Left ventricle myocardium inferior (tissue), 1 donor: Measurements from ENCODE around the gene GET4. TPM values are rescaled to one million over a fixed set of nuclear protein-coding genes. Genes with fewer than 3 reads are reported as not detected.
A peak's percentile ranks its signal among the peaks of the same experiment; 100 is the strongest.

Experiments used
- DNase-seq: peaks from one replicate; pipeline ENCODE4 v3.0.0-alpha.2; 2020
- H3K27ac ChIP-seq: fragments of 200-600 bp; replicated peaks from 2 replicates; pipeline ENCODE4 v1.8.0; 2021
- H3K27me3 ChIP-seq: fragments of 200-600 bp; 2 replicates; pipeline ENCODE4 v1.8.0; 2021; ENCODE audit warnings: low read depth
- H3K36me3 ChIP-seq: fragments of 200-600 bp; 2 replicates; pipeline ENCODE4 v1.8.0; 2021
- H3K4me1 ChIP-seq: fragments of 200-600 bp; 2 replicates; pipeline ENCODE4 v1.8.0; 2021
- H3K4me3 ChIP-seq: fragments of 200-600 bp; 2 replicates; pipeline ENCODE4 v1.8.0; 2021; ENCODE audit warnings: mild to moderate bottlenecking, moderate library complexity
- H3K9me3 ChIP-seq: fragments of 200-600 bp; replicated peaks from 2 replicates; pipeline ENCODE4 v1.8.0; 2021
- intact Hi-C: fragments of 100-400 bp; cut with micrococcal nuclease; formaldehyde crosslinking; loops from one replicate; pipeline ENCODE4 v1.11.0; 2022
- total RNA-seq: library from RNA; stranded (reverse); fragmentation: NEBNext Ultra II Directional; extraction: Animal tissue kit (Norgen Biotek cat#: 25700); gene quantifications from one replicate; pipeline ENCODE4 v1.2.1, GENCODE V29; 2021
- TF ChIP-seq, protein P1 (sequence below): fragments of 200-600 bp; IDR thresholded peaks from 2 replicates; pipeline ENCODE4 v1.8.0; 2021; ENCODE audit warnings: antibody characterized with exemption, mild to moderate bottlenecking, borderline replicate concordance
- donor health status: DM: no; HTN: yes; CAD: no; lungs with severe emphysema.

GET4 gene
- total RNA-seq, 1 donor from 2014 or later, result 22.9 TPM

DNA sequence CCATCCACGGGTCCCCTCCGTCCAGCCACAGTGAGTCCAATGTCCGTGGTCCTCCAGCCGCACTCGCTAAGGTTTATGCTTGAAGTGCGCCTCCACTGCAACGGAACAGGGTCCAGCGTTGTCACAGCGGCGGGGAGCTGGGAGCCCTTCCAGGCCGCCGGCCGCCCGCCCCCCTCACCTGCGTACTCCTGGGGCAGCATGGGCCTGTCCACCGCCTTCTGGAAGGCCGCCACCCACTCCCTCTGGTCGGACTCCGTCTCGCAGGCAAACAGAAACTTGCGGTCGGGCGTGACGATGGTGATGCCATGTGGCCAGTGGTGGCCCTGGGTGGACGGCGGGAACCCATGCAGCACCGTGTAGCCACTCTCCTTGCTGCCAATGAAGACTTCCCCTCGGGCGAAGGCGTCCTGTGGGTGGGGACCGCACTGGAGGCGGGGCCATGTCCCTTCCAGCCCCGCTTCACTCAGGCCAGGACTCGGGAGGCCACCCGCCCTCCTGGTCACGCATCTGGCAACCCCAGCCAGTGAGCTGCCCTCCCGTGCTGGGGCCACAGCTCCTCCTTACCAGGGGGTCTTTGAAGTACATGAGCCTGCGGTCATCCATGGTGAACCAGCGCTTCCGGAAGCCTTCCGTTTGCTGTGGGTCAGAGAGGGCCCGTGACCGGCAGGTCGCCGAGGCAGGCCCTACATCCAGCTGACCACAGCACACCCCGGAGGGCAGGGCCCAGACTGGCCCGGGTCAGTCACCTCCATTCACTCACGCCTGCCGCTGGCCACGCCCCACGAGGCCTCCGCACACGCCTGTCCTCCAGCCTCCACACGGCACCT lies 22.7 kb downstream of the GET4 start:
- intact Hi-C loops, result no loop called here
- TF ChIP-seq, protein P1, sequence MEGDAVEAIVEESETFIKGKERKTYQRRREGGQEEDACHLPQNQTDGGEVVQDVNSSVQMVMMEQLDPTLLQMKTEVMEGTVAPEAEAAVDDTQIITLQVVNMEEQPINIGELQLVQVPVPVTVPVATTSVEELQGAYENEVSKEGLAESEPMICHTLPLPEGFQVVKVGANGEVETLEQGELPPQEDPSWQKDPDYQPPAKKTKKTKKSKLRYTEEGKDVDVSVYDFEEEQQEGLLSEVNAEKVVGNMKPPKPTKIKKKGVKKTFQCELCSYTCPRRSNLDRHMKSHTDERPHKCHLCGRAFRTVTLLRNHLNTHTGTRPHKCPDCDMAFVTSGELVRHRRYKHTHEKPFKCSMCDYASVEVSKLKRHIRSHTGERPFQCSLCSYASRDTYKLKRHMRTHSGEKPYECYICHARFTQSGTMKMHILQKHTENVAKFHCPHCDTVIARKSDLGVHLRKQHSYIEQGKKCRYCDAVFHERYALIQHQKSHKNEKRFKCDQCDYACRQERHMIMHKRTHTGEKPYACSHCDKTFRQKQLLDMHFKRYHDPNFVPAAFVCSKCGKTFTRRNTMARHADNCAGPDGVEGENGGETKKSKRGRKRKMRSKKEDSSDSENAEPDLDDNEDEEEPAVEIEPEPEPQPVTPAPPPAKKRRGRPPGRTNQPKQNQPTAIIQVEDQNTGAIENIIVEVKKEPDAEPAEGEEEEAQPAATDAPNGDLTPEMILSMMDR, result no peak
- Histone ChIP-seq H3K27ac (no peak overlapping the region), H3K9me3 (no peaks in the 10 kb centered on the region), H3K27me3 (peaks cover 12% of the 10 kb centered on the region), H3K4me1 (peaks cover 27% of the 10 kb centered on the region), H3K4me3 (no peak overlapping the region), H3K36me3 (peaks cover 32% of the 10 kb centered on the region)
- DNase-seq, result no peak

DNA sequence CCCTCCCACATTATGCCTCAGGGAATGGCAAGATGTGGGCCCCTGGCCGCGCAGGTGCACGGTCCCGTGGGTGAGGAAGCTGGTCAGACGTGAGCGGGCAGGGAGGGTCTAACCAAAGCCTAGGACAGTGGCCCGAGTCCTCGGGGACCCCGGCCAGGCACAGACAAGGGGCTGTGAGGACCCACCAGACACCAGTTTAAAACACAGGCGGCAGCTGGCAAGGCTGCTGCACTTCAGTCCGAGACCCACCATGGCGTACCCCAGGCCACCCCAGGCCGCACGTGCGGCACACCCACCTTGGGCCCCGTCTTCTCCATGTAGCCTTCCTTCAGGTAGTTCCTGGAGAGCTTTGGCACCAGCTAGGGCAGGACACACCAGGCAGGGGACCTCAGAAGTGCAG lies 23.5 kb downstream of the GET4 start:
- peaks cover 19% of the 10 kb centered on the region for H3K27me3 ChIP-seq
- H3K36me3 ChIP-seq, result peaks cover 25% of the 10 kb centered on the region
- H3K4me1 ChIP-seq, result peaks cover 27% of the 10 kb centered on the region
- no peak for DNase-seq
- H3K4me3 ChIP-seq, result no peak overlapping the region
- intact Hi-C loops, result no loop called here
- TF ChIP-seq, protein P1, result no peak
- no peaks in the 10 kb centered on the region for H3K9me3 ChIP-seq
- H3K27ac ChIP-seq, result no peak overlapping the region

GRCh38 chr7:900331-901040 lies 24.1 kb downstream of the GET4 start:
- no peak for DNase-seq
- Histone ChIP-seq H3K27me3 (peaks cover 20% of the 10 kb centered on the region), H3K4me1 (peaks cover 27% of the 10 kb centered on the region), H3K4me3 (no peak overlapping the region), H3K36me3 (peaks cover 18% of the 10 kb centered on the region), H3K9me3 (no peaks in the 10 kb centered on the region), H3K27ac (no peak overlapping the region)
- intact Hi-C loops, result no loop called here
- TF ChIP-seq, protein P1, result no peak

- peaks cover 27% of the 10 kb centered on the region for H3K4me1 ChIP-seq
- no peak for DNase-seq
- H3K4me3 ChIP-seq, result no peak overlapping the region
- intact Hi-C loops, result no loop called here
- peaks cover 13% of the 10 kb centered on the region for H3K36me3 ChIP-seq
- H3K27ac ChIP-seq, result no peak overlapping the region
- TF ChIP-seq, protein P1, result no peak
- peaks cover 20% of the 10 kb centered on the region for H3K27me3 ChIP-seq
- H3K9me3 ChIP-seq, result no peaks in the 10 kb centered on the region
These were observed 24.7 kb downstream of the GET4 start for GRCh38 chr7:901041-901387.

DNA sequence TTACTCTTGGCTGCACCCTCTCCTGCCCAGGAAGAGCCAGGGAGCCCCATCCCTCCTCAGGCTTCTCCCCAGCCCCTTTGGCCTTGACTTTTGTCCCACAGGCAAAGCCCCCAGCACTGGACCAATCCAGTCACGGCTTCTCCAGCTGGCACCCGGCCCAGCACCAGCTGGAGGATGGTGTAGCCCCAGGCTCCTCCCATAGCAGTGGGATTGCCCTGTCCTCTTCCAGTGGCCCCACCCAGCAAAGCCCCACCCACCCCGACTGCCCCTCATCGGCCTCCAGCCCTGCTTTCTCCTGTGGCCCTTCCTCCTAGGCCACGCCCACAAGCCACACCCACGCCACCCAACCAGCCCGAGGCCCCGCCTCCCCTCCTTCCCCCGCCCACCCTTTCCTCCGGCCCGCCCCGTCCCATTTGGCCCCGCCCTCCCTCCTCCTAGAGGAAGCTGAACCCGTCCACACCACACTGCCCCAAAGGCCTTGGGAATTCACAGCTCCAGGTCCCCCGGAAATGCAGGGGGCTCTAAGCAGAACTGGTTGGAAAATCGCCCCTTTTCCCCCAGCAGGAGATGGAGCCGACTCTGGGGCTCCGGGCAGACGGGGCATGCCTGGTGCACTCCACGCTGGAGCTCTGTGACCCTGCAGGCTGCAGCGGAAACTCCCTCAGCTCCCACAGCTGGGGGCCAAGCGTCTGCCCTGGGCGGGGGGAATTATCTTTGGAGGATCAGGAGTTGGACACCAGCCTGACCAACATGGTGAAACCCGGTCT lies 25.2 kb downstream of the GET4 start:
- Histone ChIP-seq H3K4me3 (no peak overlapping the region), H3K4me1 (peaks cover 27% of the 10 kb centered on the region), H3K9me3 (no peaks in the 10 kb centered on the region), H3K36me3 (peaks cover 7% of the 10 kb centered on the region), H3K27me3 (peaks cover 20% of the 10 kb centered on the region), H3K27ac (no peak overlapping the region)
- intact Hi-C loops, result no loop called here
- TF ChIP-seq, protein P1, result no peak
- DNase-seq, result peak; percentile 73
